PC-9 (cell line): ENCODE results near the gene XRCC3.

Experiments
- EZH2 ChIP-seq: fragments of 200-600 bp; sonication (generic); IDR thresholded peaks from 2 replicates; pipeline ENCODE4 v1.8.0; 2017; ENCODE audit warnings: antibody characterized with exemption, low read depth
- TF ChIP-seq, protein P1 (sequence below): fragments of 200-600 bp; sonication (generic); conservative IDR thresholded peaks from 2 replicates; pipeline ENCODE4 v1.6.1; 2017; ENCODE audit warnings: mixed run types, antibody characterized with exemption, mild to moderate bottlenecking, moderate library complexity

DNA sequence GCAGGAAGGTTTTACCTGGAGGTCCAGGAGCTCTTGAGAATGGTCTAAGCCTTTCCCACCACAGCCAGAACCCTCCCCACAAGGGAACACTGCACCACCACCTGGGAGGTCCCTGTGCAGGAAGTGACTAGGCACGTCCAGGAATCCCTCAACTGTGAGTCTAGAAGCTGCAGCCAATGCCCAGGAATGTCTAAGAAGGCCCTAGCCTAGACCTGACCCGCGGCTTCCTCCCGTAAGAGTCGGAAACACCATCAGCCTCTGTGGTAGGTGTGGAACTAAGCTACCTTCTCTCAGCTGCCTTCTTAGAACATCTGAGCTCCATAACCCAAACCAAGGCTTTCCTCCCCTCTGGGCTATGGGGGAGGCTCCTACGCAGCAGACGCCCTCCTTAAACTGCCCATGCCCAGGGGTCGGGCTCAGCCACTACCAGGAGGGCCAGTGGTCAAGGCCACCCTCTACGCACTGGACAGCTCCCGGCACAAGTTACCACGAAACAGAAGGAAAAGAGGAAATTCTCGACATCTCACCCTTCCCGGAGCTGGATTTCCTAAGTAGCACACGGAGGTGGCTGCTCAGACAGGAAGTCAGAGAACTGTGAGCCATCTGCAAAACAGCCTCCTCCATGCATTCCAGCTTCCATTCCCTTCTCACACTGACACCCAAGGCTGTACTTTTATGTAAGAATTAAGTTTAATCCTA is 25.9 kb upstream of the XRCC3 start:
- TF ChIP-seq, protein P1, sequence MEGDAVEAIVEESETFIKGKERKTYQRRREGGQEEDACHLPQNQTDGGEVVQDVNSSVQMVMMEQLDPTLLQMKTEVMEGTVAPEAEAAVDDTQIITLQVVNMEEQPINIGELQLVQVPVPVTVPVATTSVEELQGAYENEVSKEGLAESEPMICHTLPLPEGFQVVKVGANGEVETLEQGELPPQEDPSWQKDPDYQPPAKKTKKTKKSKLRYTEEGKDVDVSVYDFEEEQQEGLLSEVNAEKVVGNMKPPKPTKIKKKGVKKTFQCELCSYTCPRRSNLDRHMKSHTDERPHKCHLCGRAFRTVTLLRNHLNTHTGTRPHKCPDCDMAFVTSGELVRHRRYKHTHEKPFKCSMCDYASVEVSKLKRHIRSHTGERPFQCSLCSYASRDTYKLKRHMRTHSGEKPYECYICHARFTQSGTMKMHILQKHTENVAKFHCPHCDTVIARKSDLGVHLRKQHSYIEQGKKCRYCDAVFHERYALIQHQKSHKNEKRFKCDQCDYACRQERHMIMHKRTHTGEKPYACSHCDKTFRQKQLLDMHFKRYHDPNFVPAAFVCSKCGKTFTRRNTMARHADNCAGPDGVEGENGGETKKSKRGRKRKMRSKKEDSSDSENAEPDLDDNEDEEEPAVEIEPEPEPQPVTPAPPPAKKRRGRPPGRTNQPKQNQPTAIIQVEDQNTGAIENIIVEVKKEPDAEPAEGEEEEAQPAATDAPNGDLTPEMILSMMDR: no peak
- TF ChIP-seq EZH2: no peak
